RPMI7951 (cell line): Measurements from ENCODE around the gene APBB2. TPM values are rescaled to one million over a fixed set of nuclear protein-coding genes. Genes with fewer than 3 reads are reported as not detected.

ENCODE experiments used
- DNase-seq: peaks from one replicate; pipeline ENCODE4 v3.0.0-alpha.2; 2012; ENCODE audit warnings: low read depth
- total RNA-seq: library from RNA; depleted of rRNA; stranded (reverse); fragments of >200 nt; shearing (Covaris generic); gene quantifications from 2 replicates; pipeline ENCODE4 v1.2.3, GENCODE V29; 2014

The APBB2 gene
- total RNA-seq, 1 experiment from 2014 or later: 54.3 TPM

DNA sequence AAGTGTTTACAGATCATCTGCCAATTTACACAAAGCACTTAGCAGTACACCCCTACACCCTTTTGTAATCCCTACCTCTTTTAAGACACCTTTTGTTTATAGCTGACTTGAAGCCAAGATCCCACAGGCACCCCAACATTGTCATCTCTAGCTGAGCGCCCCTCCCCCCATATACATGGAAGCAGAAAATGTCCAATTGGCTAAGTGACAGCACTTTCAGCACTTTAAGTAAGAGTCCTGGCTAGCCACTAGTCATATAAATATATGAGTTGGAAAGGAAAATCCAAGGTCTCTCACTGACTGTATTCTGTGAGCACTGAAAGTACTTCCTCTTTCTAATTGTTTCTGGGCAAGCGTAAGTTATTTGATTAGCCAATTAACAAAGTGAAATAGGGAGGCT is 356.4 kb downstream of the APBB2 start:
- DNase-seq: no peak

DNA sequence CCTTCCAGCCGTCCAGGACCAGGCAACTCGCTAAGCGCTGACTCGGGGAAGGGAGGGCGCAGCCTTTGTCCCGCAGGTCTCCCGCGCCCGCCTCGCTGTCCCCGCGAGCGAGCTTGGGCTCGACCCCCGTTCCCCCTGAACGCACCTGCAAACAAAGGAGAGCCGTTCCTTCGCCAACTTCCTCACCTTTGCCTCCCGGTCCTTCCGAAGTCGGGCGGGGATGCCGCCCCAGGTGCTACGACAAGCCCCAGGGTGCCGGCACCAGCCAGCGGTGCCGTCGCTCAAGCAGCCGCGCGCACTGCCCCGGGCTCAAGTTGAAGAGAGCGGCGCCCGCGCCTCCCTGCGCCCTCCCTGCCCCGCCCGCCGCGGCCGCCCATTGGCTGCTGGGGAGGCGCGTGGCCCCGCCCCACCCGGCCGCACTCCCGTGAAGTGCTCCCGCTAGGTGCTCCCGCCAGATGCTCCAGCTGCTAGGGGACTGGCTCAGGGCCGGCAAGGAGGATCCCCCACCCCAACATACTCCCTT is 357.4 kb downstream of the APBB2 start:
- DNase-seq: no peak

DNA sequence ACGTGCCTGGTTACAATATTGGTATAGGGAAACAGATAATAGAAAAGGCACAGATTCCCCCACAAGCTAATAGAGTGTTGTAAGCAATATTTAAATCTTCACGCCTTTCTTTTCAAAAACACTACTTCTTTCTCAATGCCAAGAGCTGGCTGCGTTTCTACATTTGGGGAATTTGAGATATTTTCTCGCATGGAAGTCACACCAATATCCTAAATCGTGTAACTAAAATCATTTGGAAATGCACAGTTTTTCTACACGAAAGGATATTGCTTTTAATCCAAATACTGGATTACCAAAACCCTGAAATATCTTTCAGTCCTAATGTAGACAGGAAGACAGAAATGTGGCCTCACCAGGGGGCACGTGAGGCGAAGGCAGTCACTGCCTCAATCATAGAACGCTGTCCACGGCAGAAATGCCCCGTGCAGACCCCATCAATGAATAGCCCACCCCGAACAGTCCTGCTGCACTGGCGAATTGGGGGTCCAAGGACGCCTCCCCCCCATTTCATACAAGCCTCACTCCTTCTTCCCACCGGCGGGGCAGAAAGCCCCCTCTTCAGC is 358.0 kb downstream of the APBB2 start:
- DNase-seq: no peak

DNA sequence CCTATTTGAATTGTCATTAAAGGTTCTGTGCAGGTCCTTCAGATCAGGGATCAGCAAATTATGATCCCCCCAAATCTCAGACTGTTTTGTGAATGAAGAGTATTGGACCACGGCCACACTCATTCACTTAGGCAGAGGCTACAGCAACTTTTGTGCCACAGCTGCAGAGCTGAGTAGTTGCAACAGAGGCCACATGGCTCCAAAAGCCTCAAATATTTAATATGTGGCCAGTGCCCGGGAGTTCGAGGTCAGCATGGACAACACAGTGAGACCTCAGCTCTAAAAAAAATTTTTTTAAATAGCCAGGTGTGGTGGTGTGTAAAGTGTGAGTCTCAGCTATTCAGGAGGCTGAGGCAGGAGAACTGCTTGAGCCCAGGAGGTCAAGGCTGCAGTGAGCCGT is 363.8 kb downstream of the APBB2 start:
- peak; percentile 41 for DNase-seq

DNA sequence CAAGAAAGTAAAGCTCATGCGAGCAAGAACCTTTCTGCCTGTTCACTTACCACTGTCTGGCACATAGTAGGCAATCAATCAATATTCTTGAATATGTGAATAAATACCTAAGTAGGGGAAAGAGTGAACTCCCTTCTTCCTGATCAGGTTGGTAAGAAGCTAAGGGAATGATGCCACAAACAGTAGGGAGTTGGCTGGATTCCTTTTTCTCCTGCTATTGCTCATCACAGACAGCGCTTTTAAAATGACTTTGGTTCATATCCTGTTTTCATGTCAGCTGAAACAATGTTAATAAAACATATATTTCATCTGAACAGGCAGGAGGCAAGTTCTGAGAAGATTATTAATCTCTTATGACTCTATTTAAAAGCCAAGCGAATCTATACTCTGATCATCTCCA is 365.4 kb downstream of the APBB2 start:
- no peak for DNase-seq

DNA sequence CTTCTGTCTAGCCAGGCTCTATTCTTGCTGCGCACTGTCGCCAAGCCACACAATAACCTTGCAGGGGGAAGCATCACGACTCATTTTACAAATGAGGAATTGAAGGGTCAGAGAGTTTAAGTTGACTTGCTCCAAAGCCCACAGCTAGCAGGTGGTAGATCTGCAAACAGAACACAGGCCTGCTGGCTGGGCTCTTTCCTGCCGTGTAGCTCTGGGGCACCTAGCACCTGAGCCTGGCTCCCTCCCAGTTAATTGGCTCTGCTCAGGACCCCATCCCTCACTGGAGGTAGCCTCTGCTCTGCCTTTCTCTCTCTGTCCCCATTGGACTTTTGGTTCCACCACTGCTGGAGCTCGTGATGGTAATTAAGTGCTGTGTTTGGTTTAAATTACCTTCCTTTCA is 366.1 kb downstream of the APBB2 start:
- DNase-seq: no peak

DNA sequence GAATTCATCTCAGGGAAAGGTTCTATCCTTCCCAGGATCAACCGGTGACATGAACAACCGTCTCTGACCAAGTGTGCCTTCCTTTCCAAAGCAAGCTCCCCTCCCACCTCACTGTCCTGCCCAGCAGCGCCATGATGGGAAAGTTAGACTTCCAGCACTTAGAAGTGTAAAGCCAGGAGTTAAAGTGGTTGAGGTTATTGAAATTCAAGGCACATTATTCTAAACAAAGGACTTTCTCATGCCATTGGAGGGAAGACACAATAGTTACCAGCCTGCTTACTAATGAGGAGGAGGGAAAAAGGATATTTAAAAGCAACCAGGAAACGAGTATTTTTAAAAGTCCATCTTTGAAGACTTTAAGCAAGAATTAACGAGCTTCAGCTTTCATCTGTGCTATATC is 367.8 kb downstream of the APBB2 start:
- DNase-seq: no peak

DNA sequence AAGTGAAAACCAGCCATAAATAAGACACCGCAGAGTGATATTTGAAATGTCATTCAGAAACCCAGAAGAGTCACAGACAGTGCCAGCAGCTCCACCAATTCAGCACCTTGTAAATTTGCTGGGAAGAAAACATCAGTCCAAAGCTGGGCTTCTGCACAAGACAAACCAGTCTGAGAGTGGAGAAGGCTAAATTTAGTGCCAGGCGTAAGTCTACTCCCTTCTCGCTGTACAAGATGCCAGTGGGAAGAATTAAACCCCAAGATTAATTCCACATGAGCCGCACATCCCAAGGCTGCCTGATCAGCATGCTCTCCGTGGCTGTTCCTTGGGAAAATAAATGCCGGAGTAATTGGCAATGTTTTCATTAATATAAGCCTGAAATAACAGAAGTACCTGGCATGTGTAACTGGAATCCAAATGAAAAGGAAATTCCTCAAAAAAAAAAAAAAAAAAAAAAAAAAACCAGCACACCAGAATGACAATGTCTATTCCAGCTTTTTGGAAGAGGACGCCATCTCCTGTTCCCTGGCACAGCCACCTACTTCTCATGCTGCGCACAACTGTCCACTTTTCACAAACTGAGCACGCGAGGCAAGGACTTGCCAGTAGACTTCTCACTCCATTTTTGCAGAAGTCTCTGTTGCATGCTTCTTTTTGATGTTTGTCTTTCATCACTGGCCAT is 369.0 kb downstream of the APBB2 start:
- DNase-seq: peak; percentile 44

DNA sequence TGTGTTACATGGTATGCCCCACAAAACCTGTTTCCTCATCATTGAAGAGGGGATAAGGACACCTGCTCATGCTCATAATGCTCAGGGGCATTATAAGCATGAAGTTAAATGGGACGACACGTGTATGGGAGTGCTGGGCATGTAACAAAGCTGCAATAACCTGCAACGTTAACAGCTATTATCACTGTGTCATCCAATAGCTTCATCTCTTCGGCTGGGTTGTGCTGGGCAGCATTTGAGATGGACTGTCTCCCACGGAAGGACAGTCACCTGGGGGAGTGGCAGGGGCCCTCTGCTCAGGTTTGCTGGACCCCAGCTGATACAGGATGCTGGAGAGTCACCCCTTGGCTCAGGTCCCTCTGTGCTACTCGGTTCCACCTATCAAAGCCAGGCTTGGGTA is 370.1 kb downstream of the APBB2 start:
- DNase-seq: no peak

DNA sequence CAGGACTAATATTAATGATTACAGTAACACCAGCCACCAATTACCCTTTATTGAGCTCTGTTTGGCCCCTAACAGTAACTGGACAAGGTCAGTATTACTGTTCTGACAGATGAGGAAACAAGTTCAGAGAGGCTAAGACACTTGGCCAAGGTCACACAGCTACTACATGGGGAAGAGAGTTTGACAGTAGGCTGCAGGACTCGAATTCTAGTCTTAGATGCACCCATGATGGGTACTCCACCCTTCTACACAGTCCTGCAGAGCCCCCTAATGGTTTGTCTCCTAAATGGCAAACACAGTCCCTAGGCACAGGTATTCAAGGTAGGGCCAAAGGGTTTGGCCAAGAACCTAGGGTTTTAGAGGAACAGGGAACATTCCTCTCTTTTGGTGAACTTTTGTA is 370.6 kb downstream of the APBB2 start:
- DNase-seq: no peak

DNA sequence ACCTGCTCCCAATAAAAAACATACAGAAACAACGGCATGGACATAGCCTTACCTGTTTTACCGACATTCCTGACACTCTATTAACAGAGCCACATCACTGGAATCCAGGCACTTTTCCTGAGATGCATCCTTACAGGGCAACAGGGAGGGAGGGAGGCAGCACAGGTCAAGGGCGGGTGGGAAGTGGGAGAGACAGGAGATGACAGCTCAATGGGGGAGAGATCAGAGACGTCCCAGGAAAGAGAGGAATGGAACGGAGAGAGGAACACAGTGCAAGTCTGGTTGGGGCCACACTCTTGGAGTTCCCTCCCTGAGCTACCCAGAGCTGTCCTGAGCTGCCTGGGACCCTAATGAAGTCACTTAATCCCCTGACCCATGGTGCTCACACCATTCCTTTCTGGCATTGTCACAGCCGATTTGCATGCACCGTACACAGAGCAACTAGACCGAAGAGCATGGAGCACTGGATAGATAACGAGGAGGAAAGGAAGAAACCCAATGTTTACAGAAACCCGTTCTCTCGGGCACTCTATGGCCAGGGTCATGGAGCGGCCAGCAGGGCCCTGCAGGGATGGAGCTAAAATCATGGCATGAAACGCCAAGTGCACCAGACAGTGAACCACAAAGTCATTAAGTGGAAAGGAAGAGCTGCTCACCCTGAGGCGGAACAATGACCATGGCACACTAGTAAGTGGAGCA is 371.5 kb downstream of the APBB2 start:
- DNase-seq: peak; percentile 93

DNA sequence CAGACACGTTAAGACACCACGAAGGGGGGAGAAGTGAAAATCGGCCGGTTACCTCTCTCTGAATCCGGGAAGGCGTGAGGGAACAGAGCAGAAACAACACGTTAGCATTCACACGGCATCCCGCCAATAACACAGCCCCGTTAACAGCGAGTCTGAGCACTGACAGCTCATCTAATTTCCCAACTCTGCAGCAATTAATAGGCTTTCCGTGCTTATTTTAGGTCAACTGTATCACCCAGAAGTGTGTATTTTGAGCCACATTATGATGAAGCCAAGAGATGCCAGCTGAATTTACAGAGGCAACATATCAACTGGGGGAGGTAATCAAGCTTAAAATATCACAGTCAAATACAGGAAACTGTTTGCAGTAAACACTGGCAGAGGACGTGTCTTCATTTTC is 372.0 kb downstream of the APBB2 start:
- DNase-seq: peak; percentile 25

DNA sequence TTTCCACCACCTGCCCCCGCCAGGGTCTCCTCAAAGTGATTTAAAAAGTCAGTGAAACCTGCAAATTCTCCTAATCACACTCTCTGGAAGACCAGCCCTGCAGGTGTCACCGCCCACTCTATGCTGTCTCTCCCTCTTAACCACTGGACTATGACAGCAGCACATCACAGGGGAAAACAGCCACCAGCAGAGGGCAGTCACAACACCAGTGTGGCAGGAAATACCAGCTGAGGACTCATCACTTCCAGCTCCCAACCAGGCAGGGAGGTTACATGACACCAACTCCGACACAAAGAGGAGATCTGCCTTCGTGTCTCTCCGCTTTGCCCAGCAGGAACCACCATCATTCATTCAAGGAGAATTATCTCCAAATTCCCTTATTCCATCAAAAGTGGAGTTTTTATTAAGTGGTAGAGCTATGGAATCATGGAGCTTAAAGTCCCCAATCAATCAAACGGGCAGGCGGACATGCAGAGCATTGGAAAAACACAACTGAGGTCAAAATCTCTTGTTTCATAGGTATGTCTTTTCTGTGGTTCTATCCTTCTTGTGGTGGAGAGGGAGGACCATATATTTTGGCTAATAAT is 373.3 kb downstream of the APBB2 start:
- peak; percentile 83 for DNase-seq

DNA sequence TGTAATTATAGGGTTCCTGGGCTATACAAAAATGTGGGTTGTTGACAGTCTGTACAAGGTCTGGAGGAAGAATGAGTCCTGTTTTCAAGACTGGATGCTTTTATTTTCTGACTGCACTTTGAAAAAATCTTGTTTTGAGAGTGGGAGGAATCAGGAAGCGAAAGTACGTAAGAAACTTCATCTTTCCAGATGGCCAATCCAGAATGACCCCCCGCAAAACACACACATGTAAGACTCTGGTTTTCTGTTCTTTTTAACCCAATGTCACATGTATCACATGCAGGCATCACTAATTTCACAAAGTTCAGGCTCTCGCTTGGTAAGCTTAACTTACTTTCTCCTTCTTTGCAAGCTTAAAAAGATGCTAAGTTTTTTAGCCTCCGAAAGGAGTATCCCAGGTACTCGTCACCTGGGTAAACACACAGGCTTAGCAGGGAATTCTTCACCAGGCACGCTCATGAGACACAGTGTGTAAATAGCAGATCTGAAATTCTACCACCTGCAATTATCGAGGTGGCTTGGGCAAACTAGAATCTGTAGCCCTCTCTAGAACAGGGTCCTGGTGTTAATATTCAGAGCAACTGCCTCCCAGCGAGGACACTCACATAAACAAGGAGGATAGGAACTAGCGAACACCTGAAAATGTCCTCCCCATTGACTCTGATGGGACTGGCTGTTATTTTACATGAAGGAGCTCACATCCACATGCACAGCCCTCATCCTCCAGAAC is 373.9 kb downstream of the APBB2 start:
- no peak for DNase-seq

DNA sequence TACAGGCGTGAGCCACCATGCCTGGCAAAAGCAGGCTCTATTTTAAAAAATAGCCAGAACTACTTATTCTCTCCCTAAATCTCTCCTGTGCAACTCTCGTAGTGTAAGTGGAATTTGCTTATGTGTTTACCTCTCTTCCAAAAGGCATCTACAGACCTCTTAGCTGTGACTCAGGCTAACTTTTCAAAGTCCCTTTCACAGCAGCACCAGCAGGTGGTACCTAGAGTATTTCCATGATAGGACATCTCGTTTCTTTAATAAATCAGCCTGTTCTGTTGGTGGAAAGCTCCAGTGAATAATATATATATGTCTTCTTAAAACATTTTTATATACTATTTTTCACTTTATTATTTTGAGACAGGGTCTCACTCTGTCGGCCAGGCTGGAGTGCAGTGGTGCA is 375.6 kb downstream of the APBB2 start:
- no peak for DNase-seq

DNA sequence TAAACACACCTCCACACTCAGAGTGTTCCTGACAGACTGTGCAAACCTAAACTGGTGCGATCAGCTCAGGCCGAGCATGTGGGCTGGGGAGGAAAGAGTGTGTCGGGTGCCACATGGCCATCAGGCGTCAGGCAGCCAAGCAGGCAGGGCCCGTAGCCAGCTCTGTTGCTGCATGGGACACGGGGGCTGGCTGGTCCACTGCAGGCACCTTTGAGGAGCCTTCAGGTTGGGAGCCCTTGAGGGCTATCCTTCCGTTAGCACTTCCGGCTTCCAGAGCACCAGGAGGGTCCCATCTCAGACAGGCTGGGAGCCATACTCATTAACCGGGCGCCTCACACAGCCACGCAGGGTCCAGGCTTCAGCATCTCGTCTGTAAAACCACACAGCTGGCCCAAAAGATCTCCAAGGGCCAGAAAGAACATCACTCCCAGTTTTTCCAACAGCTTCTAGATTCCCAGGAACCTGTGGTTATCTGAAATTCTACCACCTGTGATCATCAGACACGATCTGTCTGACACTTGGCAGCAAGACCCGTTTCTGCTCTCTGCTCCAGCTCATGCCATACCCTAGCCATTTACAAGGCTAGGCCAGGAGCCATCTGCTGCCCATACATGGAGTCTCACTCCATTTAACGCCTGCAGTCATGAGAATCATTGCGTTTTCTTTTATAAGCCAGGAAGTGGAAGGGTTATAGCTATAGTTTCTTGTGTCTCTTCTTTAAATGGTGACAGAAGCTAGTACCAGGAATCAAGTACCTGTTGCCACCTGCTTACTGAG is 377.1 kb downstream of the APBB2 start:
- DNase-seq: no peak

DNA sequence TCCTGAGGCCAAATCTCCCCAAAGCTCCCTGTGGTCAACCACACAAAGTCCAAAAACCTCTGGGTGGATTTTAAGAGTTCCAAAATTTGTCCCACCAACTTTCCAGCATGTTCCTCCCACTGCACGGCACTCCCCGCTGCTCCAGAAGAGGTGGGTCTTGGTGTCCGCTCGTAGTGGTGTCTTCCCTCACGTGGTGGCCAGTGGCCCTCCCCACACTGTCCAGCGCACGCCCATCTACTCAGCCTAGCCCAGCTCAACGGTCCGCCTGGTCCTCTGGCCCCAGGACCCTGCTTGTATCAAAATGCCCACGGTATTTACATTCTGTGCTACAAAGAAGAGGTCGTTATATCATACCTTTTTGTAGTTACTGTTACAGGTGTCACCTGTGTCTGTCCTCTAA is 381.1 kb downstream of the APBB2 start:
- no peak for DNase-seq

DNA sequence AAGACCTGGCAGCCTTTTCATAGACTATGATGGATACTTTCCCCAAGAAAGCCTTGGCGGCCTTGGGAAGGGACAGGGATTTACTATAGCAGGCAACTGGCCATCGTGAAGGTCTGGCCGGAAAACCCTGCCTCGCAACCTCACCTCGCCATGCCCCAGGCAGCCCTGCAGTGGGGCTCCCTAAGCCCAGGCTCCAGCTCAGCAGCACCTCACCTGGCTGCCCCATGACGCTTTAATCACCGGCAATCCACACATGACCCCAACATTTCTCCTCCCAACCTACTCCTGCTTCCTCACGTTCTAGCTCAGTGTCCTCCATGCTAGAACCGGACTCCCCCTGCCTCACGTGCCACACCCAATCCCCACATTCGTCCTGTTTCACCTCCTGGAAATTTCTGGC is 382.2 kb downstream of the APBB2 start:
- DNase-seq: no peak

DNA sequence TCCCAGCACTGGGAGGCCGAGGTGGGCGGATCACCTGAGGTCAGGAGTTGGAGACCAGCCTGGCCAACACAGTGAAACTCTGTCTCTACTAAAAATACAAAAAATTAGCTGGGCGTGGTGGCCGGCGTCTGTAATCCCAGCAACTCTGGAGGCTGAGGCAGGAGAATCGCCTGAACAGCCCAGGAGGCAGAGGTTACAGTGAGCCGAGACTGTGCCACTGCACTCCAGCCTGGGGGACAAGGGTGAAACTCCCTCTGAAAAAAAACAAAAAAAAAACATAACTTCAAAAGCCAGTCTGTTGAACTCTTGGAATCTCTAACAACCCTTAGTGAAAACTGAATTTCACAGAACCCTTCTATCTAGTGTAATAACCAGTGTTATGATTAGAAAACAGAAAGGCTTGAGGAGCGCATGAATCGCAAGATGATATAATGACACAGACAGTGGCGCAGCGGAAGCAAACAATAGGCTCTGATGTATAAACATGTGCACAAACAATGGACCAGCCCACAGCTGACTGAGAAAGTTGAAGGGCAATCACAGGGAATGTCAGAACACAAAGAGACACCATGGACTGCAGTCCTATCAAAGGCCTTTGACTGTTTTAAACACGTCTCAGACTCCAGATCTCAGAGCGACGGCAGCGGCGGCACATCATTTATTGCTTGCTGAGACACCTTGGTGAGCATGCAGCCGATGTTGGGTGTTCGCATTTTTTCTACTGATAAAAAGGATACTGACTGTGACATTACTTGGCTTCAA is 383.0 kb downstream of the APBB2 start:
- no peak for DNase-seq

DNA sequence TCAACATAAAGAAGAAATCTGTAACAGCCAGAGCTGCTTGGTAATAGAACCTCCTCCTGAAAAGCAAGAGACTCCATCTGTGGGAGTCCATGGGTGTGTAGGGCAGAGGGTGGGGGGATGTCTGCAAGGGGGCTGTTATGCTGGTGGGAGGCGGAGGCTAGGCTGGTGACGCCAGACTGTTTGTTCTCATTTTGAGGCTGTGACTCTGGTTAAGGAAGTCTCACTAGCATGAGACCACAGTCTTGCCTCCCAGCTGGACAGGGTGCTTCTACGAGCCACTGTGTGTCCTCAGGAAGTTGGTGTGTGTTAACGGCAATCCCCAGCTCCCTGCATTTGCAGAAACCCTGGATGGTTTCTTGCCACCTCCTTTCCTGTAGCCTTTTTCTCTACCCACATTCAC is 384.8 kb downstream of the APBB2 start:
- no peak for DNase-seq

DNA sequence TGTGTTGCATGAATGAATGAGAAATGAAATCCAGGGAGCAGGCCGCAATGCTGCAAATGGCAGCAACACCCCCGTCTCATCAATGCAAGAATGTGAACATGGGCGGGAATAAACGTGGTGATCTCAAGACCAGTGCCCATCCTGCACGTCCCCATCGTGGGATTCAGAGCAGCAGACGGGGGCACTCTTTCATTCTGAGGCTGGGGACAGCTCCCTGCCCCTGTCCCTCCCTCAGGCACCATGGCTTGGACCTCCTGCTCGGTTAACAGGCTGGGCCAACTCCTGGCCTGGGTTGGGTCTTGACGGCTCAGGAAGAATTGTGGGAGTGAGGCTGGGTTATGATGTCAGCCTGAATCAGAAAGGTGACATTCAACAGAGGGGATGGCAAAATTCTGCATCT is 385.7 kb downstream of the APBB2 start:
- no peak for DNase-seq
